ENCODE measurements around the gene CALML5.

Gene CALML5

GRCh38 chr10:5460468-5461202 lies 38.7 kb downstream of the CALML5 start:
- no peak for DNase-seq

GRCh38 chr10:5458949-5459747 lies 40.2 kb downstream of the CALML5 start:
- no peak for DNase-seq

GRCh38 chr10:5458425-5458824 lies 40.9 kb downstream of the CALML5 start:
- DNase-seq = no peak

GRCh38 chr10:5457741-5458140 lies 41.6 kb downstream of the CALML5 start:
- no peak for DNase-seq

- no peak for DNase-seq
Measured at GRCh38 chr10:5456563-5456962, 42.8 kb downstream of the CALML5 start.

- DNase-seq = no peak
Measured at GRCh38 chr10:5453749-5454489, 45.5 kb downstream of the CALML5 start.

- DNase-seq = no peak
Measured at GRCh38 chr10:5450605-5451384, 48.6 kb downstream of the CALML5 start.

GRCh38 chr10:5449823-5450222 lies 49.5 kb downstream of the CALML5 start:
- no peak for DNase-seq

- no peak for DNase-seq
Measured at GRCh38 chr10:5449227-5449626, 50.1 kb downstream of the CALML5 start.

Measured in NCI-H2029 (cell line).